ENCODE results near the gene SLC12A4.

The SLC12A4 gene

GRCh38 chr16:67897231-67897630 lies 71.2 kb downstream of the SLC12A4 start:
- no peak for DNase-seq (ENCODE audit: low read depth, low spot score)

- no peak for DNase-seq (ENCODE audit: low read depth, low spot score)
These were observed 74.6 kb downstream of the SLC12A4 start for GRCh38 chr16:67893743-67894399.
